Measurements from ENCODE around the gene TBC1D16. TPM values are rescaled to one million over a fixed set of nuclear protein-coding genes. Genes with fewer than 3 reads are reported as not detected.

The TBC1D16 gene
- total and polyA plus RNA-seq, 2 experiments from 2014 or later, result 9.2 to 22.4 TPM

GRCh38 chr17:79983456-79983855 is 52.2 kb downstream of the TBC1D16 start:
- H4K20me1 ChIP-seq (ENCODE audit: insufficient read depth), result no peaks in the 10 kb centered on the region

GRCh38 chr17:79982986-79983385 is 52.7 kb downstream of the TBC1D16 start:
- 98% methylated on average over 17 of the region's 17 CpGs for WGBS, 2 experiments (ENCODE audit: low coverage in 1 of 2, low lambda C conversion rate in 2 of 2, missing lambda C conversion rate in 2 of 2)

More at GRCh38 chr17:79983456-79983855, 52.2 kb downstream of the TBC1D16 start:
- in situ Hi-C loops (cut with MboI), result no loop called here
- WGBS, 2 experiments (ENCODE audit: low coverage in 1 of 2, low lambda C conversion rate in 2 of 2, missing lambda C conversion rate in 2 of 2), result 94 to 98% methylated on average over 14 of the region's 14 CpGs
- peaks cover 6% of the 10 kb centered on the region; the same call in 1 of the 2 replicates for H3K79me2 ChIP-seq (ENCODE audit: insufficient read depth)
- peaks cover 18% of the 10 kb centered on the region for H3K4me1 ChIP-seq (ENCODE audit: insufficient read depth)
- H3K27ac ChIP-seq, result no peak overlapping the region
- no peaks in the 10 kb centered on the region for H3K27me3 ChIP-seq (replicated peaks; ENCODE audit: insufficient read depth)
- no peak overlapping the region for H3K4me2 ChIP-seq (ENCODE audit: unreplicated experiment)
- H3K36me3 ChIP-seq (ENCODE audit: low read depth), result no peaks in the 10 kb centered on the region
- no peak for DNase-seq
- no peak overlapping the region for H3K9ac ChIP-seq
- TF ChIP-seq EZH2 (IDR thresholded peaks at IDR 0.05; ENCODE audit: insufficient read depth, poor library complexity, severe bottlenecking), result no peak
- TF ChIP-seq EZH2phosphoT487 (IDR thresholded peaks at IDR 0.05; ENCODE audit: insufficient read depth, low read depth), result no peak
- peaks cover 13% of the 10 kb centered on the region; the same call in 1 of the 2 replicates for H3F3A ChIP-seq (ENCODE audit: insufficient read depth)
- no peaks in the 10 kb centered on the region for H3K9me2 ChIP-seq (ENCODE audit: insufficient read depth)
- no peak overlapping the region for H3K4me3 ChIP-seq
- H2AFZ ChIP-seq, result no peak overlapping the region
- H3K9me3 ChIP-seq (ENCODE audit: low read depth), result no peaks in the 10 kb centered on the region

DNA sequence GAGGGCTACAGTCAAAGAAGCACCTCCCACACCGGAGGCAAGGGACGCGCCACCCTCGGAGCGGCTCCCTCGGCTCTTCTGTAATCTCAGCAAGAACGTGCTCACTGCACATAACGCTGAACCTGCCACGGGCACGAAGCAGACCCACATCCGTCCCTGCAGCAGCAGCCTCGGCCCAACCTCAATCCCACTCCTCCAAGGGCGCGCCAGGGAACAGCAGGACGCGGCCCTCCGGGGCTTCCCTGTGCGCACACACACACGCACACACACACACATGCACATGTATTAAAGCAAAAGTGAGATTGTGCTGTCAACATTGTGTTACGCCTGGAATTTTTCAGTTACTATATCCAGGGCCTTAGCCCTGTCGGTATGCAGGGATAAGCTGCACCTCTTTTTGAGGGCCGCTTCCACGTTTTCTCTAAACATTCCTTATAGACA is 54.0 kb downstream of the TBC1D16 start:
- Histone ChIP-seq H3K9me3 (ENCODE audit: low read depth) (no peaks in the 10 kb centered on the region), H3K4me1 (ENCODE audit: insufficient read depth) (peaks cover 5% of the 10 kb centered on the region; the same call in 1 of the 2 replicates), H3K9ac (no peak overlapping the region), H3K36me3 (ENCODE audit: low read depth) (no peaks in the 10 kb centered on the region), H2AFZ (no peak overlapping the region), H3F3A (ENCODE audit: insufficient read depth) (no peaks in the 10 kb centered on the region), H3K27ac (no peak overlapping the region), H3K4me3 (no peak overlapping the region), H3K4me2 (ENCODE audit: unreplicated experiment) (no peak overlapping the region), H3K9me2 (ENCODE audit: insufficient read depth) (no peaks in the 10 kb centered on the region), H4K20me1 (ENCODE audit: insufficient read depth) (no peaks in the 10 kb centered on the region), H3K27me3 (replicated peaks; ENCODE audit: insufficient read depth) (no peaks in the 10 kb centered on the region), H3K79me2 (ENCODE audit: insufficient read depth) (peaks cover 6% of the 10 kb centered on the region; the same call in 1 of the 2 replicates)
- no peak for DNase-seq
- no peak for TF ChIP-seq EZH2 (IDR thresholded peaks at IDR 0.05; ENCODE audit: insufficient read depth, poor library complexity, severe bottlenecking)
- TF ChIP-seq EZH2phosphoT487 (IDR thresholded peaks at IDR 0.05; ENCODE audit: insufficient read depth, low read depth), result no peak
- in situ Hi-C loops (cut with MboI), result no loop called here
- 92 to 95% methylated on average over 23 of the region's 23 CpGs for WGBS, 2 experiments (ENCODE audit: low coverage in 1 of 2, low lambda C conversion rate in 2 of 2, missing lambda C conversion rate in 2 of 2)

More at GRCh38 chr17:79982986-79983385, 52.7 kb downstream of the TBC1D16 start:
- Histone ChIP-seq H3K9ac (no peak overlapping the region), H3K9me2 (ENCODE audit: insufficient read depth) (no peaks in the 10 kb centered on the region), H3K27me3 (replicated peaks; ENCODE audit: insufficient read depth) (no peaks in the 10 kb centered on the region), H3K9me3 (ENCODE audit: low read depth) (no peaks in the 10 kb centered on the region), H3K4me1 (ENCODE audit: insufficient read depth) (peaks cover 16% of the 10 kb centered on the region), H3K79me2 (ENCODE audit: insufficient read depth) (peaks cover 6% of the 10 kb centered on the region; the same call in 1 of the 2 replicates), H3K4me2 (ENCODE audit: unreplicated experiment) (no peak overlapping the region), H3K36me3 (ENCODE audit: low read depth) (no peaks in the 10 kb centered on the region), H2AFZ (no peak overlapping the region), H3K4me3 (no peak overlapping the region), H3F3A (ENCODE audit: insufficient read depth) (peaks cover 12% of the 10 kb centered on the region; the same call in 1 of the 2 replicates), H4K20me1 (ENCODE audit: insufficient read depth) (no peaks in the 10 kb centered on the region), H3K27ac (no peak overlapping the region)
- TF ChIP-seq EZH2phosphoT487 (IDR thresholded peaks at IDR 0.05; ENCODE audit: insufficient read depth, low read depth) (no peak), EZH2 (IDR thresholded peaks at IDR 0.05; ENCODE audit: insufficient read depth, poor library complexity, severe bottlenecking) (no peak)
- no peak for DNase-seq
- in situ Hi-C loops (cut with MboI), result no loop called here

- H3F3A ChIP-seq (ENCODE audit: insufficient read depth), result no peaks in the 10 kb centered on the region
- no peaks in the 10 kb centered on the region for H3K27me3 ChIP-seq (replicated peaks; ENCODE audit: insufficient read depth)
- DNase-seq, result no peak
- H3K4me2 ChIP-seq (ENCODE audit: unreplicated experiment), result no peak overlapping the region
- peaks cover 6% of the 10 kb centered on the region; the same call in 1 of the 2 replicates for H3K79me2 ChIP-seq (ENCODE audit: insufficient read depth)
- in situ Hi-C loops (cut with MboI), result no loop called here
- H3K4me3 ChIP-seq, result no peak overlapping the region
- H3K36me3 ChIP-seq (ENCODE audit: low read depth), result no peaks in the 10 kb centered on the region
- H3K4me1 ChIP-seq (ENCODE audit: insufficient read depth), result peaks cover 5% of the 10 kb centered on the region; the same call in 1 of the 2 replicates
- 86 to 87% methylated on average over 15 of the region's 15 CpGs for WGBS, 2 experiments (ENCODE audit: low coverage in 1 of 2, low lambda C conversion rate in 2 of 2, missing lambda C conversion rate in 2 of 2)
- H3K27ac ChIP-seq, result no peak overlapping the region
- H3K9ac ChIP-seq, result no peak overlapping the region
- H3K9me3 ChIP-seq (ENCODE audit: low read depth), result no peaks in the 10 kb centered on the region
- TF ChIP-seq EZH2phosphoT487 (IDR thresholded peaks at IDR 0.05; ENCODE audit: insufficient read depth, low read depth) (no peak), EZH2 (IDR thresholded peaks at IDR 0.05; ENCODE audit: insufficient read depth, poor library complexity, severe bottlenecking) (no peak)
- H3K9me2 ChIP-seq (ENCODE audit: insufficient read depth), result no peaks in the 10 kb centered on the region
- no peak overlapping the region for H2AFZ ChIP-seq
- H4K20me1 ChIP-seq (ENCODE audit: insufficient read depth), result no peaks in the 10 kb centered on the region
Observed at GRCh38 chr17:79981090-79981489, 54.6 kb downstream of the TBC1D16 start.

All from GM23248 (cell line).